ENCODE results near the gene ACSS1.

GRCh38 chr20:24994470-24995368 is 63.2 kb downstream of the ACSS1 start:
- TF ChIP-seq, protein P1, sequence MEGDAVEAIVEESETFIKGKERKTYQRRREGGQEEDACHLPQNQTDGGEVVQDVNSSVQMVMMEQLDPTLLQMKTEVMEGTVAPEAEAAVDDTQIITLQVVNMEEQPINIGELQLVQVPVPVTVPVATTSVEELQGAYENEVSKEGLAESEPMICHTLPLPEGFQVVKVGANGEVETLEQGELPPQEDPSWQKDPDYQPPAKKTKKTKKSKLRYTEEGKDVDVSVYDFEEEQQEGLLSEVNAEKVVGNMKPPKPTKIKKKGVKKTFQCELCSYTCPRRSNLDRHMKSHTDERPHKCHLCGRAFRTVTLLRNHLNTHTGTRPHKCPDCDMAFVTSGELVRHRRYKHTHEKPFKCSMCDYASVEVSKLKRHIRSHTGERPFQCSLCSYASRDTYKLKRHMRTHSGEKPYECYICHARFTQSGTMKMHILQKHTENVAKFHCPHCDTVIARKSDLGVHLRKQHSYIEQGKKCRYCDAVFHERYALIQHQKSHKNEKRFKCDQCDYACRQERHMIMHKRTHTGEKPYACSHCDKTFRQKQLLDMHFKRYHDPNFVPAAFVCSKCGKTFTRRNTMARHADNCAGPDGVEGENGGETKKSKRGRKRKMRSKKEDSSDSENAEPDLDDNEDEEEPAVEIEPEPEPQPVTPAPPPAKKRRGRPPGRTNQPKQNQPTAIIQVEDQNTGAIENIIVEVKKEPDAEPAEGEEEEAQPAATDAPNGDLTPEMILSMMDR (IDR thresholded peaks at IDR 0.05) = peak in 5 of 7 experiments; percentile 78 to 94 (median 89)
- no peak for TF ChIP-seq EP300 (IDR thresholded peaks at IDR 0.05)
- TF ChIP-seq POLR2A (IDR thresholded peaks at IDR 0.05) = no peak
- peak; percentile 38 to 71 (median 48) for TF ChIP-seq POLR2AphosphoS5 (IDR thresholded peaks at IDR 0.05)

All from stomach (tissue), 4 donors.